Panc1 (cell line): ENCODE results near the gene POLA1.

ENCODE experiments used
- POLR2AphosphoS5 ChIP-seq: IDR thresholded peaks from 2 replicates; pipeline ENCODE4 v1.6.1; 2012; ENCODE audit warnings: mild to moderate bottlenecking, low read depth, low read length, moderate library complexity
- TCF7L2 ChIP-seq: IDR thresholded peaks from 2 replicates; pipeline ENCODE4 v1.6.1; 2011; ENCODE audit warnings: mild to moderate bottlenecking, low read depth, low read length, inconsistent platforms
- TF ChIP-seq, protein P1 (sequence below): fragments of 450-650 bp; IDR thresholded peaks from 2 replicates; pipeline ENCODE4 v1.5.1; 2017; ENCODE audit warnings: mild to moderate bottlenecking

DNA sequence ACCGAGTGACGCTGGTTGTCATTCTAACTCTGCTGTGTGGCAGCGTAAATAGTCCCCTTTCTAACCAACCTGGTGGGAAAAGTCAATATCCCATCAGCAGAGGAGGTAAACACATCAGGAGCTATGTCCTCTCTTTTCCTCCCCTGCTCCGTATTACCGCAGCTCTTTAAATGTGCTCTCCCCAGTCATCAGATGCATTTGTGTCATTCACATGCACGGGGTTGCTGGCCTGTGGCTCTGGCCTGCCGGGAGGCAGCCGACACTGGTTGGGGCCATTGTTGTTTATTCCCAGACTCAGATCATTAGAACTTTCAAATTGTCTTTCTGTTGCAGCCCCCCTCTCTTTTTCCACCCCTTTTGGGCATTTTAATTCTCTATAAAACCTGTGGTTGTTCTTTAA, 300.2 kb downstream of the POLA1 start:
- TF ChIP-seq, protein P1, sequence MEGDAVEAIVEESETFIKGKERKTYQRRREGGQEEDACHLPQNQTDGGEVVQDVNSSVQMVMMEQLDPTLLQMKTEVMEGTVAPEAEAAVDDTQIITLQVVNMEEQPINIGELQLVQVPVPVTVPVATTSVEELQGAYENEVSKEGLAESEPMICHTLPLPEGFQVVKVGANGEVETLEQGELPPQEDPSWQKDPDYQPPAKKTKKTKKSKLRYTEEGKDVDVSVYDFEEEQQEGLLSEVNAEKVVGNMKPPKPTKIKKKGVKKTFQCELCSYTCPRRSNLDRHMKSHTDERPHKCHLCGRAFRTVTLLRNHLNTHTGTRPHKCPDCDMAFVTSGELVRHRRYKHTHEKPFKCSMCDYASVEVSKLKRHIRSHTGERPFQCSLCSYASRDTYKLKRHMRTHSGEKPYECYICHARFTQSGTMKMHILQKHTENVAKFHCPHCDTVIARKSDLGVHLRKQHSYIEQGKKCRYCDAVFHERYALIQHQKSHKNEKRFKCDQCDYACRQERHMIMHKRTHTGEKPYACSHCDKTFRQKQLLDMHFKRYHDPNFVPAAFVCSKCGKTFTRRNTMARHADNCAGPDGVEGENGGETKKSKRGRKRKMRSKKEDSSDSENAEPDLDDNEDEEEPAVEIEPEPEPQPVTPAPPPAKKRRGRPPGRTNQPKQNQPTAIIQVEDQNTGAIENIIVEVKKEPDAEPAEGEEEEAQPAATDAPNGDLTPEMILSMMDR: no peak
- TF ChIP-seq POLR2AphosphoS5 (no peak), TCF7L2 (no peak)
